IMR-90 (cell line): ENCODE results near the gene HTT. TPM values are rescaled to one million over a fixed set of nuclear protein-coding genes. Genes with fewer than 3 reads are reported as not detected.

Experiments used
- polyA plus RNA-seq, 3 experiments: library from polyadenylated mRNA; depleted of rRNA; stranded (reverse); fragments of >200 nt; gene quantifications; 2 replicates each; pipeline ENCODE4 v1.2.3, GENCODE V29; 2012; ENCODE audit warnings: low replicate concordance in 1 of 3
- total RNA-seq: library from RNA; depleted of rRNA; stranded (reverse); fragments of >200 nt; gene quantifications from 2 replicates; pipeline ENCODE4 v1.2.3, GENCODE V29; 2012
- TF ChIP-seq, protein P1 (sequence below): fragments of 150-350 bp; IDR thresholded peaks from 2 replicates; pipeline ENCODE4 v1.6.1; 2016; ENCODE audit warnings: low read depth, mild to moderate bottlenecking, low read length, moderate library complexity, borderline replicate concordance

The HTT gene
- total and polyA plus RNA-seq, 2 of the 4 experiments (the other 2 are of a cell fraction) = 11.6 to 14.3 TPM

DNA sequence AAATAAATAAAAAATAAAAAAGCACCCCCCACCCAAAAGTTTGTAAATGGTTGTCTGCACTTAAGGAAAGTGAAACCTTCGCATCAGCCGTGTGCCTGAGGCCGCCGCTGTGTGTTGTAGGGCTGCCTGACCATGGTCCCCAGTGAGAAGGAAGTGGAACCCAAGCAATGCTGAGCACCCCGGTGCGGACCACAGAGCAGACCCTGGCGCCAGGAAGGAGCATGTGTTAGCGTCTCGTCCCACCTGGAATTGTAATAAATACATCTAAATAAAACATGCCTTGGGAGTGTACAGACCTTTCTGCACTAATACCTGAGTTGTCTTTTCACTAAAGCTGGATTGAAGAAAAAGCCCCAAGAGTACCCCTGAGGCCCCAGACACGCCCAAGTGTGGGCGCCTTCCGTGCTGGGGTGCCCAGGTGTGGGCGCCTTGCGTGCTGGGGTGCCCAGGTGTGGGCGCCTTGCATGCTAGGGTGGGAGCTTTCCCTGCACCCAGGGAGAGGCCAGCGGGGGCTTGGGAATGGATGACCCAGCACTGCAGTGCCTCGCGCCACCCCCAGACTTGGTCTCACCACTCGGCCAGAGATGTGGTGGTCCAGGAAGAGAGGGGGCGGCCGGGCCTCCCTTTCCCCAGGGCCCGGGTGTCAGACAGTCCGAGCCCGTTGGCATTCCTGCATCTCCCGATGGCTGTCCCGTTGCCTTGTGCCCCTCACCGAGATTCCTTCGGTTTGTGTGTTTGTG lies 33.9 kb upstream of the HTT start (continued):
- TF ChIP-seq, protein P1, sequence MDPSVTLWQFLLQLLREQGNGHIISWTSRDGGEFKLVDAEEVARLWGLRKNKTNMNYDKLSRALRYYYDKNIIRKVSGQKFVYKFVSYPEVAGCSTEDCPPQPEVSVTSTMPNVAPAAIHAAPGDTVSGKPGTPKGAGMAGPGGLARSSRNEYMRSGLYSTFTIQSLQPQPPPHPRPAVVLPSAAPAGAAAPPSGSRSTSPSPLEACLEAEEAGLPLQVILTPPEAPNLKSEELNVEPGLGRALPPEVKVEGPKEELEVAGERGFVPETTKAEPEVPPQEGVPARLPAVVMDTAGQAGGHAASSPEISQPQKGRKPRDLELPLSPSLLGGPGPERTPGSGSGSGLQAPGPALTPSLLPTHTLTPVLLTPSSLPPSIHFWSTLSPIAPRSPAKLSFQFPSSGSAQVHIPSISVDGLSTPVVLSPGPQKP = no peak
